ENCODE results near the gene RPTN.
A peak's percentile ranks its signal among the peaks of the same experiment; 100 is the strongest.
"Not testable (repeated sequence)": the region's sequence is repeated elsewhere in the genome, so short reads cannot be mapped to it uniquely, and the experiment has no call there.

Gene RPTN

DNA sequence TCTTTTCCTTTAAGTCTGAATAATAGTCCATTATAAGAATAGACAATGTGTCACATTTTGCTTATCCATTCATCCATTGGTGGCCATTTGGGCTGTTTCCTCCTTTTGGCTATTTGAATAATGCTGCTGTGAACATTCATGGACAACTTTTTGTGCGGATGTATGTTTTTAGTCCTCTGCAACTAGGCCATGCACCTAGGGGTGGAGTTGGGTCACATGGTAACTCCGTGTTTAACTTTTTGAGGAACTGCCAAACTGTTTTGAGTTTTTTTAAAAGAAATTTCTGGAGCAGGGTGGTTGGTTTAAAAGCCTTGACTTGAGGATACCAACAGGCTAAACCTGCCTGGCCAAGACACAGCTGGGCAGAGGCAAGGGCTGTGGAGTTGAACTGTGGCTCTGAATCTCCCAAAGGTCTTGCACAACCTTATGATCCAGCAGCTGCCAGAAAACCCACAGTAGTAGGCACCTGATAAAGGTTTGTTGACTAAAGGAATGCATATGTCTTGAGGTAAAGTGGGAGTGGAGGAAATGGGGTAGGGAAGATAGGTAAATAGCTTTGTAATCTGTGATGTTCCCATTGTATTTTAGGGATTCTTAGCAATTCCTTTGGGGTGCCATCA is 5.6 kb upstream of the RPTN start:
- DNase-seq, result no peak

DNA sequence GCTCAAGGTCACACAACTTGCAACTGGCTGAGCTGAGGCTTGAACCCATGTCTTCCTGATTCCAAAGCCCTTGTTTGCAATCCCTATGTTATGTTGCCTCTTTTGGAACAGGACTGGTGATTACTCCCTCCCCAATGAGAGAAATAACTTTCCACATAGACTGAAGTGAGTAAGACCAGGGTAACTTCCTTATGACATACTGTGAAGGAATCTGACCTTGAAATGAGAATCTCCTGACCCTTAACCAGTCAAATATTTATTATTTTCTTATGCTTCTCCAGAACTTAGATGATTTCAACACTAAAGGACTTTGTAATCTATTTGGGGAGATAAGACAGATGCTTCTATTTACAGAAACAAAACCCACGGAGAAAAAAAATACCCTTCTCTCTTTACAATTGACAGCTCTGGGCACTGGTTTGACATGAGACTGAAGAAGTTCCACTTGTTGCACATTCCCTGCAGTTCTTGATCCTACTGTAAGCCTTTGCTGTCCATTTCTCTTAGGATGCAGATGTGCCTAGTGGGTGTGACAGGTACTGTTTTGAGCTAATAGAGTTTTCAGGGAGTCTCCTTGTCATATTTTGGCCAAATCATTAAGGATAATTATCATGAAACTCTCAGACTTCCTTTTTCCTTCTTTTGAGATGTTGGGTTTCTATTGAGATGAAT is 3.9 kb upstream of the RPTN start:
- no peak for DNase-seq

DNA sequence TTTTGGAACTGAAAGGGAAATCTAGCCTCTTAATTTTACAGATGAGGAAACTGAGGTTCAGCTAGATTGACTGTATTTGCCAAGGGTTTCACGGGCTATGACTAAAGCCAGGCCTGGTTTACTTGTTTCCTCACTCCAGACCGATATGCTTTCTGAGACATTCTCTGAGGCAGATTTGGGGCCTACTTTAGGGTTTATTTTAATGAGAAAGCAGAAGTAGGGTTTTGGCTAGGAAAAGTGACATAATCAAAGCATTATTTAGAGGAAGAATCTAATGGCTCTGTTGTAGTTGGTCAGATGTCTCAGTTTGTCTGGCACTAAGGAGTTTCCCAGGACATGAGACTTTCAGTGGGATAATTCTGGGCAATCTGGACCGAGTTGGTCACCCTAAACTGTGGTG is 1.5 kb upstream of the RPTN start:
- DNase-seq, result no peak

DNA sequence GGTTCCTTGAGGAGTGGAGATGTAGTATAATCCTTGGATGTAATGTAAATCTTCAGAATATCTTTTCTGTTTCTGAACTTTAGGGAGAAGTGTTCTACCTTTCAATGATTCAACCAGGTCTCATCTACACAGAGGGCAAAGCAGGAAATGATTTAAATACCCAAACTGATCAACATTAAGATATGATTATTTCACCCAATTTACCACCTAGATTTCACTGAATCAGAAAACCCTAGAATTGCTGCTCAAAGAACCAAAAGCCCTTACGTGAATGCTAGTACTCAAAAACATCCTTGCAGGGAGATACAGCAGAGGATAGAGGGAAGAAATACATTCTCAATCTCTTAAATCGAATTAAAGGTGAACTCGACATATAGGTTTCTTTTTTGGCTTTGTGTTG is 5.0 kb downstream of the RPTN start:
- no peak for DNase-seq

DNA sequence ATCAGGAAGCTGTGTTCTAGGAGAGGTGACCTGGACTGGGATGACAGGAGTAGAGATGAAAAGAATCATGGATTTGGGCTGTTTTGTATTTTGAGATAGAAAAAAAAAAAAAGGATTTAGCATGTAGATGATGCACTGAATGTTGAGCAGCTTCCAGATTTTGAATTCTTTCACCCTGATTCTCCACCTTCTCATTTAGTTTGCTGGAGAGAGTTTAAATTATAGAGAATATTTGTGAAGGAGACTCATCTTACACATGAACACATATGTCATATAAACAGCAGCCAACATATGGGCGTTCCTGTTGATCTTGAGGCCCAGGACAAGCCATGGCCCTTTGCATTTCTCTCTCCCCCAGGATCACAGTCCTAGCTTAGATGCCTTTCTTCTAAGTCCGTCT is 7.4 kb downstream of the RPTN start:
- no peak for DNase-seq

DNA sequence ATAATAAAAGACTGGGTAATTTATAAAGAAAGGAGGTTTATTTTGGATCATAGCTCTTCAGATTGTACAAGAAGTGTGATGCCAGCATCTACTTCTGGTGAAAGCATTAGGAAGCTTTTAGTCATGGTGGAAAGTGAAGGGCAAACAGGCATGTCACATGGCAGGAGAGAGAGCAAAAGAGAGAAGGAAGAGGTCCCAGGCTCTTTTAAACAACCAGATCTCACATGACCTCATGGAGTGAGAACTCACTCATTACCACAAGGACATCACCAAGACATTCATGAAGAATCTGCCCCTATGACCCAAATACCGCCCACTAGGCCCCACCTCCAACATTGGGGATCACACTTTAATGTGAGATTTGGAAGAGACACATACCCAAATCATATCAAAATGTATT is 10.0 kb downstream of the RPTN start:
- DNase-seq, result no peak

DNA sequence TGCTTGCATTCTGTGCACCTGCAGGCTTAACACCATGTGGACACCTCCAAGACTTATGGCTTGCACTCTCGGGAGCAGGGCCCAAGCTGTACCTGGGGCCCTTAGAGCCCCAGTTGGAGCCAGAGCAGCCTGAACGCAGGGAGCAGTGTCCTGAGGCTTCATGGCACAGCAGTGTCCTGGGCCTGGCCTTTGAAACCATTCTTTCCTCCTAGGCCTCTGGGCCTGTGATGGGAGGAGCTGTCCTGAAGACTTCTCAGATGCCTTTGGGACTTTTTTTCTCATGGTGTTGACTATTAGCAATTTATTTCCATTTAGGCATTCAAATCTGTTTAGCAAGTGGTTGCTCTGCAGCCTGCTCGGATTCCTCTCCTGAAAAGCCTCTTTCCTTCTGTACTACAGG is 11.0 kb downstream of the RPTN start:
- no peak for DNase-seq

DNA sequence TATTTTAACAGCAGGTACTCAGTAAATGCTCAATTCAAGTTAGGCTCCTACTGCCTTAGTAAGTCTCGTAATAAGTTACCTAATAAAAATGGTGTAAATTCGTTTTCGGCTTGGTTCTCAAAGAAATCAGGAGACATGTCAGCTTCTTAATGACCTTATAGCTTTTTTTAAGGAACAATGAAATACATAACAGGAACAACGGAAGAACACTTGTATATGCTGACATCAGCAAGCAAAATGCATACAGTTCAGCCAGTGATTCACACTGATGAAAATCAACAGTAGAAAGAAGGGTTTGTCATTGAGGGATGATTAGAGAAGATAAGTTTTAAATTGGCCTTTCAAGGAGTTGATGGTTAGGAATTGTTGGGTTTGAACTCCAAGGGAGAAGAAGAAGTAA is 13.3 kb downstream of the RPTN start:
- no peak for DNase-seq

DNA sequence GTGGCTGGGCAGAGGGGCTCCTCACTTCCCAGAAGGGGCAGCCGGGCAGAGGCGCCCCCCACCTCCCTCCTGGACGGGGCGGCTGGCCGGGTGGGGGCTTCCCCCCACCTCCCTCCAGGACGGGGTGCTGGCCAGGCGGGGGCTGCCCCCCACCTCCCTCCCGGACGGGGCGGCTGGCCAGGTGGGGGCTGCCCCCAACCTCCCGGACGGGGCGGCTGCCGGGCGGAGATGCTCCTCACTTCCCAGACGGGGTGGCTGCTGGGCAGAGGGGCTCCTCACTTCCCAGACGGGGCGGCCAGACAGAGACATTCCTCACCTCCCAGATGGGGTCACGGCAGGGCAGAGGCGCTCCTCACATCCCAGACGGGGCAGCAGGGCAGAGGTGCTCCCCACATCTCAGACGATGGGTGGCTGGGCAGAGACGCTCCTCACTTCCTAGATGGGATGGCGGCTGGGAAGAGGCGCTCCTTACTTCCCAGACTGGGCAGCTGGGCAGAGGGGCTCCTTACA is 14.3 kb downstream of the RPTN start:
- DNase-seq, result not testable (repeated sequence)

DNA sequence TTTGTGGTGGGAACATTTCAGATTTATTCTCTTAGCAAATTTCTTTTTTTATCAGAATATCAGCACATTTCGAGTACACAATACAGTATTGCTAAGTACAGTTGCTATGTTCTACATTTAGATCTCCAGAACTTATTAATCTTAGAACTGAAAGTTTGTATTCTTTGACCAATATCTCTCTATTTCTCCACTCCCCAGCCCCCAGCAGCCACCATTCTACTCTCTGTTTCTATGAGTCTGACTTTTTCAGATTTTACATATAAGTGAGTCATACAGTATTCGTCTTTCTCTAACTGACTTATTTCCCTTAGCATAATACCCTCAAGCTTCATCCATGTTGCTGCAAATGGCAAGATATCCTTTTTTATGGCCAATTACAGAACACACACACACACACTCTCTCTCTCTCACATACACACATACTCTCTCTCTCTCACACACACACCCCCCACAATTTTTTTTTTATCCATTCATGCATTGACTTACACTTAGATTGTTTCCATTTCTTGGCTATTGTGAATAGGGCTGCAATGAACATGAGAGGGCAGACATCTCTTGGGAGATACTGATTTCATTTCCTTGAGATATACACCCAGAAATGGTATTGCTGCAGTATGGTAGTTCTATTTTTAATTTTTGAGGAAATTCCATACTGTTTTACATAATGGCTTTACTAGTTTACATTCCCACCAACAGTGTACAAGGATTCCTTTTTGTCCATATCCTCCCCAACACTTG is 15.7 kb downstream of the RPTN start:
- peak; percentile 35 to 41 for DNase-seq

DNA sequence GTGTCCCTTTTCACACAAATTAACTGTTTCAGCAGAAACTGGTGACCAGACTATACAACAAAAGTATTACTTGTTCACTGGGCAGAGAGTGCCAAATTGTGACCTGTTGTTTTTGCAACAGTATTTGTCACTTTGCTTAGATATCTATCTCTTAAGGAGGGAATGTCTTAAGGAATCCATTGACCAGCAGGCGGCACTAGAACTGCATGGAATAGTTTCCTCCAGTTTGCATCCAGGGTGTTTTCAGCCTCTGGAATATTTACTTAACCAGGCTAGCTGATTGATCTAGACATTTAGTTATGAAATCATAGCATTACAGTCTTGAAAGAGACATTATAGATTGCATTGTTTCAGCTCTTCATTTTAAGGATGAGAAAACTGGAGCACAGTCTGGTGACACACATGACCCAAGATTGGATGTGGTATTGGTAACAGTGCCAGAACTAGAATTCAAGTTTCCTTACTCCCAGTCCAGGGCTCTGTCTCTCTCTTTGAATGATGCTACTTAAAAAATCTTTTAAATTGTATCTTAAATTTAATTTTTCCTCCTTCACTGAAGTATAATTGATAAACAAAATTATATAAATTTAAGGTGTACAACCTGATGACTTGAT is 16.9 kb downstream of the RPTN start:
- peak in 1 of 2 donors; percentile 26 for DNase-seq

DNA sequence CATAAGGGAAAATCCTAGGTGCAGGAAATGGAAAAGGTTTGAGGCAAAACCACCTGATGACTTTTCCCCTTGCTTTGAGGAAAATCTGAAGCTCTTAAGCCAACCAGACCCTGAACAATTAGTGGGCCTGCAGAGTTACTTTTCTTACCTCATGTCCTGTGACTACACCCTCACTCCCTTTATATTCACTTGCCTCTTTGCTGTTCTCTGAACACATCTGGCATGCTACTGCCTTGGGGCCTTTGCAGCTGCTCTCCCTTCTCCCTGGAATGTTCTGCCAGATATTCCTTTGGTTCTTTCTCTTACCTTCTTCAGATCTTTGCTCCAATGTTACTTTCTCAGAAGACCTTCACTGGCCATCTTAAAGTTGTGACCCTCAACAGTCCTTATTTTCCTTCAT is 21.8 kb downstream of the RPTN start:
- DNase-seq, result no peak

DNA sequence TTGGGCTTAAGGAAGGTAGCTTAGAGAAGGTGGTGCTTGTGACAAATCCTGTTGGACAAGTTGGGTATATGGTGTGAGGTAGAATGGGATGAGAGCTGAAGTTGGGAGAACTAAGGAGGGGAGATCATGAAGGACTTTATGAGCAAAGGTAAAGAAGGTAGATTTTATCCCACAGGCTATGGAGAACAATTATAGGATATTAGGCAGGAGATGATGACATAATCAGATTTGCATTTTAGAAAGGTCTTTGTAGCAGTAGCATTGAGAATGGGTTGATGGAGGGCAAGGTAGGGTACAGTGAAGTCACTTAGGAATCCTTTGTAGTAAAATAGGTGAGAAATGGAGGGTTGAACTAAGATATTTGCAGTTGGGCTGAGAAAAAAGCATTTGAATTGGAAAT is 28.8 kb downstream of the RPTN start:
- no peak for DNase-seq

DNA sequence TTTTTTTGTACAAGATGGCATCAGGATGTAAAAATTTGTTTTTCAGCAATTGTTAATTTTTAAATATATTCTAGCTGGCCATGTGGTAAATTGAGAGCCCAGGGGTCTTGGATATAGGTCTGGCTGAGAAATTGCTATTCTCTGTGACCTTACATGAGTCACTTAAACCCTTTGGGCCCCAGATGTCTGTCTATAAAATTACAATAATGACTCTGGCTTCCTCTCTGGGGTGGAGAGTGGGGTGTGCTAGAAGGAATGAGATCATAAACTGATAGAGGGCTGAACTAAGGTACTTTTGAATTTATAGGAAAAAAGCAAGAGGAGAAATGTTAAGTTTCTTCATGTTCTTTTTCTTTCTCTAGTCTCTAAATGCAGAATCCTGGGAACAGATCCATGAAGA is 31.4 kb downstream of the RPTN start:
- no peak for DNase-seq

DNA sequence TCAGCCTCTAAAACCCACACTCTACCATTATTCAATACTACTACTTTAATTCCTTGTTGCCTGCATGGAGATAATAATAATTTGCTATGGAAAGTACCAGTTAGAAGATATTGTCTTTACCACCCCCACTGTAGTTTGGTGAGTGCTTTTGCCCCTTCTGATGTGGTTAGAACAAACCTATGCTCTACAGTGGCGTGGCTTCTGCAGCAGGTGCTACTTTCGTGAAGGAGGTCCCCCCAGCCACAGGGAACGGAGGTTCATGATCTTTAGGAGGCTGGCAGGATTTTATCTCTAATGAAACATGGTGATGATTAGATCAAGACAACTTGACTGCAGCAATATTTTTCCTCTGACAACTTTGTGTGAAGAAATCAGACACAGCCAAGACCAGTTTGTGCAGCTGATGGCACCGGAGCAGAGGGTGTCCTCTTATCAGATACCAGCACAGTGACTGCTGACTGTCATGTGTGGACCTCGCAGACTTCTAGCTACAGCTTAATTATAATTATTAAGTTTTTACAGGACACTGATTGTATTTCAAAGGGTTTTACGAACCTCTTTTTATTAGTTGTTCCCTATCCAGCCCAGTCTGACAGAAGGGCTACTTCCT is 33.1 kb downstream of the RPTN start:
- no peak for DNase-seq

DNA sequence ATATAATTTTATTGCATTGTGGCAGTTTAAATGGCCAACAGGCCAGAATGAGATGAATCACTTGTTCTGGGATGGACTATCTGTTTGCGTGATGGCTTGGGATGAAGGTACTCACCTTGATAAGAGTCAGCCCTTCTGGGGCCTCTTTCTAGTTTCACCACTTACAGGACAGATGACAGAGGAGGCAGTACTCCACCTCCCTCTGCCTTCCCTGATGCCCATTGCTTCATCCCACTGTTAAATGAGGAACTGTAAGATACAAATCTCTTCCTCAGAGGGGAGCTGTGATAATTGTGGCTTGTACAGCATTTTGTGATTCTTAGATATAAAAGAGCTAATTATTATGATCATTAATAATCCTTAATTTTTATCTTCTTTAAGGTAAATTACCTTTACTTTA is 40.1 kb downstream of the RPTN start:
- DNase-seq, result no peak

DNA sequence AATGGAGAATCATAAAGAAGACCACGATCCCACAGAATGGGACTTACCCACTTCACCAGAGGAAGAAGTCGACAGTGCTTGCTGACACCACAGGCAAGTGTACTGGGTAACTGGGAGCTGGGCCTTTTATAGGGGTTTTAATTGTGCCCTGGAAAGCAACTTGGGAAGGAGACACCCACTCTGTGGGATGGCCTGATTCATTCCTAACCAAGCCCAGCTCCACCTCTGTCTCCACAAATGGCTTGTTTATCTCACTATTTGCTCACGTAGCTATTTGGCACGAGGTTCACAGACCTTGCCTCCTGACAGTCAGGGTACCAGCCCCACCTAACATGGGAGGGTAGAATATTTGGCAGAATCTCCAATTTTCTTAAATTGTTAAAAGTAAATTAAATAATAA is 43.7 kb downstream of the RPTN start, which contains the start of gene TCHH:
Gene TCHH (minus strand): TSS at position 101 of the 400 bp plus-strand sequence. CDS start 1,364 bp downstream, outside the sequence.
- DNase-seq, result no peak

DNA sequence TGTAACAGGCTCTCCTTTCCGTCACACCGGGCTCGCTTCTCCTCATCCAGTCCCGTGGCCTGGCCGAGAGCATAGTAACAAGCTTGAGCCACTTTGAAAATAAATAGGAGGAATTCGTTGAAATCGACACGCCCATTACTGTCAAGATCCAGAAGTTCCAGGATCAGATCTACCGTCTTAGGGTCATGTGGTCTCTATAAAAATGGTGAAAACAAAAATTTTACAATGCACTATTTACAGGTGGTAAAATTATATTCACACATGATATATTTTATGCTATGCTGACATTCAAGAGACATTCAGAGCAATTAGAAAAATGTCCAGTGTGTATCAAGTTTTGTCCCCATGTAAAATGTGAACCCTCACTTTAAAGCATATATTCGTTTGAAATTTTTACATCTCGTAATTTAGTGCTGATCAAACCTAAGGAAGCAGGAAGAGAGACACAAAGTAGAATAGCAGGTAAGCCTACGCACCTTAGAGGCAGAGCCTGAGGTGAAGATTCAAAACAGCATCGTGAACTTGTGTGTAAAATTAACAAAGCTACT is 46.1 kb downstream of the RPTN start:
- DNase-seq, result no peak

DNA sequence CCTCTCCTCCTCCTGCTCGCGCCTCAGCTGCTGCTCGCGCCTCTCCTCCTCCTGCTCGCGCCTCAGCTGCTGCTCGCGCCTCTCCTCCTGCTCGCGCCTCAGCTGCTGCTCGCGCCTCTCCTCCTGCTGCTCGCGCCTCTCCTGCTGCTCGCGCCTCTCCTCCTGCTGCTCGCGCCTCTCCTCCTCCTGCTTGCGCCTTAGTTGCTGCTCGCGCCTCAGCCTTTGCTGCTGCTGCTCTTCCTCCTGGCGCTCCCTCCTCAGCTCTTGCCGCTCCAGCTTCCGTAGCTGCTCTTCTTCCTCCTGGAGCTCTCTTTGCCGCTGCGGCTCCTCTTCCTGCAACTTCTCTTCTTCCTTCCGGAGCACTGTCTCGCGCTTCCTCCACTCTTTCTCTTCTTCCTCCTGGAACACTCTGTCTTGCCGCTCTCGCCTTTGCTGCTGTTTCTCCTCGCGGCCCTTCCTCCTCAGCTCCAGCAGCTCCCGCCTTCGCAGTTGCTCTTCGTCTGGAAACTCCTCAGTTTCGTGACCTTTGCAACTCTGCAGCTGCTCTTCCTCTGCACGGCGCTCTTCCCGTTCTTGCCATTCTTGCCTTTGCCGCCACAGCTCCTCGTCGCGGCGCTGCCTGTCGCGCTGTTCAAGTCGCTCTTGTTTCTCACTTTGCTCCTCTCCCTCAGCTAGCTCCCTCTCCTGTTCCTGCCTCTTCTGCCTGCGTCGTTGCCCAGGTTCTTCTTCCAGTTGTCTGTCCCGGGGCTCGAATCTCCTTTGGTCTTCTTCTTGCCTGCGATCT is 46.7 kb downstream of the RPTN start:
- peak in 1 of 2 donors; percentile 21 for DNase-seq

DNA sequence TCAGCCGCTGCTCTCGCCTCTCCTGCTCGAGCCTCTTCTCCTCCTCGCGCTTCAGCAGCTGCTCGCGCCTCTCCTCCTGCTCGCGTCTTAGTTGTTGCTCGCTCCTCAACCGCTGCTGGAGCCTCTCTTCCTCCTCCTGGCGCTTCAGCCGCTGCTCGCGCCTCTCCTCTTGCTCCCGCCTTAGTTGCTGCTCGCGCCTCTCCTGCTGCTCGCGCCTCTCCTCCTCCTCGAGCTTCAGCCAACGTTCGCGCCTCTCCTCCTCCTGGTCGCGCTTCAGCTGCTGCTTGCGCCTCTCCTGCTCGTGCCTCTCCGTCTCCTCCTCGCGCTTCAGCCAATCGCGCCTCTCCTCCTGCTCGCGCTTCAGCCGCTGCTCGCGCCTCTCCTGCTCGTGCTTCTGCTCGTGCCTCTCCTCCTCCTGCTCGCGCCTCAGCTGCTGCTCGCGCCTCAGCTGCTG is 47.5 kb downstream of the RPTN start:
- DNase-seq, result peak; percentile 29 to 50

DNA sequence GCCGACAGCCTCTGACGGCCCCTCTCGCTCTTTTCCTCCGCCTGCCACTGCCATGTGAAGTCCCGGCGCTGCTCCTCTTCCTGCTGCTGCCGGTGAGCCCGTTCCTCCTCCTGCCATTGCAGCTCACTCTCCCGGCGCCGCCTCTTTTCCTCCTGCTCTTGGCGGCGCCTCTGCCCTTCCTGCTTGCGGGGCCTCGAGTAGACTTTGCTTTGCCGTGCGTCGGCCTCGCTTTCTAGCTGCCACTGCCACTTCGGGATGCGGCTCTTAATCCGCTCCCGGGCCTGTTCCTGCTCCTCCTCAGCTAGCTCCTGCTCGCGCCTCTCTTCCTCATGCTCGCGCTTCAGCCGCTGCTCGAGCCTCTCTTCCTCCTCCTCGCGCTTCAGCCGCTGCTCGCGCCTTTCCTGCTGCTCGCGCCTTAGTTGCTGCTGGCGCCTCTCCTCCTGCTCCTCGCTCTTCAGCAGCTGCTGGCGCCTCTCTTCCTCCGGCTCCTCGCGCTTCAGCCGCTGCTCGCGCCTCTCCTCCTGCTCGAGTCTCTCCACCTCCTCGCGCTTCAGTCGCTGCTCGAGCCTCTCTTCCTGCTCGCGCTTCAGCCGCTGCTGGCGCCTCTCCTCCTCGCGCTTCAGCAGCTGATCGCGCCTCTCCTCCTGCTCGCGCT is 48.0 kb downstream of the RPTN start:
- DNase-seq, result peak; percentile 33 to 48
